Activated CD4-positive, alpha-beta memory T cell treated with anti-CD3 and anti-CD28 coated beads for 36 hours (primary cell): Measurements from ENCODE around the gene PRSS2. TPM values are rescaled to one million over a fixed set of nuclear protein-coding genes. Genes with fewer than 3 reads are reported as not detected.

Source experiments
- CTCF ChIA-PET: fragments of 350-600 bp; sonication (Branson Sonifier 250); formaldehyde crosslinking; loops from one replicate; lab custom pipeline; 2021; ENCODE audit warnings: antibody characterized with exemption, inconsistent platforms; lab: Charles Lee
- POLR2A ChIA-PET: fragments of 350-600 bp; sonication (Branson Sonifier 250); formaldehyde crosslinking; loops from one replicate; lab custom pipeline; 2021; ENCODE audit warnings: antibody characterized with exemption; lab: Charles Lee
- DNase-seq: peaks from one replicate; pipeline ENCODE4 v3.0.0-alpha.2; 2020
- H3K27ac Mint-ChIP-seq: one replicate; pipeline ENCODE4 v1.8.0; 2021; ENCODE audit warnings: mixed read lengths
- H3K27me3 Mint-ChIP-seq: one replicate; pipeline ENCODE4 v1.8.0; 2021; ENCODE audit warnings: mixed read lengths
- H3K36me3 Mint-ChIP-seq: one replicate; pipeline ENCODE4 v1.8.0; 2021; ENCODE audit warnings: mixed read lengths
- H3K4me1 Mint-ChIP-seq: one replicate; pipeline ENCODE4 v1.8.0; 2021; ENCODE audit warnings: low read depth, mixed read lengths
- H3K4me3 Mint-ChIP-seq: one replicate; pipeline ENCODE4 v1.8.0; 2021; ENCODE audit warnings: mild to moderate bottlenecking, mixed read lengths
- H3K9me3 Mint-ChIP-seq: one replicate; pipeline ENCODE4 v1.8.0; 2021; ENCODE audit warnings: mixed read lengths
- intact Hi-C: fragments of 100-400 bp; cut with micrococcal nuclease; formaldehyde crosslinking; loops from one replicate; pipeline ENCODE4 v1.15.1; 2023
- total RNA-seq, 2 experiments: library from RNA; stranded (reverse); gene quantifications; one replicate each; pipeline ENCODE4 v1.2.3, GENCODE V29; 2021

Gene PRSS2
- total RNA-seq, 2 experiments from 2014 or later: not detected

GRCh38 chr7:142790056-142790455, 19.3 kb downstream of the PRSS2 start:
- peaks cover 69% of the 10 kb centered on the region for H3K36me3 Mint-ChIP-seq
- POLR2A ChIA-PET: interaction anchor here (0.7 to 17.9 kb wide), 5 partner anchors 8 to 491 kb away, joined by 3 to 517 read pairs (median 3); no protein-coding TSS in a partner anchor
- peak overlapping the region; percentile 92 for H3K4me3 Mint-ChIP-seq
- H3K27ac Mint-ChIP-seq: peak overlapping the region; percentile 100
- H3K9me3 Mint-ChIP-seq: no peaks in the 10 kb centered on the region
- CTCF ChIA-PET: interaction anchor here (0.7 to 20.0 kb wide), 2 partner anchors 20 to 182 kb away, joined by 3 to 390 read pairs; no protein-coding TSS in a partner anchor
- no peaks in the 10 kb centered on the region for H3K27me3 Mint-ChIP-seq
- DNase-seq: peak; percentile 26
- peaks cover 32% of the 10 kb centered on the region for H3K4me1 Mint-ChIP-seq
- intact Hi-C loops: loop anchor here (1.0 kb wide), 1 partner anchor 8 kb away; no protein-coding TSS in a partner anchor

GRCh38 chr7:142790555-142790954, 19.8 kb downstream of the PRSS2 start:
- Mint-ChIP-seq H3K36me3 (peaks cover 71% of the 10 kb centered on the region), H3K27me3 (no peaks in the 10 kb centered on the region), H3K27ac (peak overlapping the region; percentile 100), H3K4me1 (peaks cover 35% of the 10 kb centered on the region), H3K4me3 (peak overlapping the region; percentile 92), H3K9me3 (no peaks in the 10 kb centered on the region)
- no peak for DNase-seq
- intact Hi-C loops: loop anchor here (1.0 kb wide), 1 partner anchor 8 kb away; no protein-coding TSS in a partner anchor
- POLR2A ChIA-PET: interaction anchor here (1.0 to 17.9 kb wide), 3 partner anchors 7 to 171 kb away, joined by 3 to 517 read pairs (median 195); no protein-coding TSS in a partner anchor
- CTCF ChIA-PET: interaction anchor here (0.7 to 20.0 kb wide), 2 partner anchors 20 to 182 kb away, joined by 3 to 390 read pairs; no protein-coding TSS in a partner anchor

- intact Hi-C loops: no loop called here
- peak overlapping the region; percentile 100 for H3K4me3 Mint-ChIP-seq
- ChIA-PET CTCF (interaction anchor here (20.0 kb wide), 1 partner anchor 19 kb away, joined by 390 read pairs; no protein-coding TSS in a partner anchor), POLR2A (interaction anchor here (17.9 kb wide), 1 partner anchor 17 kb away, joined by 517 read pairs; no protein-coding TSS in a partner anchor)
- peak; percentile 11 for DNase-seq
- peak overlapping the region; percentile 100 for H3K27ac Mint-ChIP-seq
- no peaks in the 10 kb centered on the region for H3K9me3 Mint-ChIP-seq
- H3K27me3 Mint-ChIP-seq: no peaks in the 10 kb centered on the region
- peaks cover 36% of the 10 kb centered on the region for H3K4me1 Mint-ChIP-seq
- peaks cover 78% of the 10 kb centered on the region for H3K36me3 Mint-ChIP-seq
Measured at GRCh38 chr7:142791502-142791901, 20.7 kb downstream of the PRSS2 start.

GRCh38 chr7:142792129-142792528, 21.4 kb downstream of the PRSS2 start:
- Mint-ChIP-seq H3K36me3 (peaks cover 79% of the 10 kb centered on the region), H3K4me1 (peaks cover 36% of the 10 kb centered on the region), H3K27ac (peak overlapping the region; percentile 100), H3K4me3 (peak overlapping the region; percentile 100), H3K9me3 (no peaks in the 10 kb centered on the region), H3K27me3 (no peaks in the 10 kb centered on the region)
- no peak for DNase-seq
- CTCF ChIA-PET: interaction anchor here (20.0 kb wide), 1 partner anchor 18 kb away, joined by 390 read pairs; no protein-coding TSS in a partner anchor
- intact Hi-C loops: no loop called here
- POLR2A ChIA-PET: interaction anchor here (17.9 kb wide), 1 partner anchor 16 kb away, joined by 517 read pairs; no protein-coding TSS in a partner anchor

GRCh38 chr7:142792593-142792992, 21.8 kb downstream of the PRSS2 start:
- Mint-ChIP-seq H3K36me3 (peaks cover 79% of the 10 kb centered on the region), H3K4me1 (peaks cover 36% of the 10 kb centered on the region), H3K4me3 (peak overlapping the region; percentile 100), H3K9me3 (no peaks in the 10 kb centered on the region), H3K27ac (peak overlapping the region; percentile 100), H3K27me3 (no peaks in the 10 kb centered on the region)
- intact Hi-C loops: no loop called here
- DNase-seq: no peak
- ChIA-PET CTCF (interaction anchor here (0.7 to 20.0 kb wide), 2 partner anchors 9 to 18 kb away, joined by 3 to 390 read pairs; no protein-coding TSS in a partner anchor), POLR2A (interaction anchor here (17.9 kb wide), 1 partner anchor 16 kb away, joined by 517 read pairs; no protein-coding TSS in a partner anchor)

- Mint-ChIP-seq H3K4me3 (peak overlapping the region; percentile 100), H3K4me1 (peaks cover 36% of the 10 kb centered on the region), H3K27ac (peak overlapping the region; percentile 100), H3K36me3 (peaks cover 79% of the 10 kb centered on the region), H3K27me3 (no peaks in the 10 kb centered on the region), H3K9me3 (no peaks in the 10 kb centered on the region)
- no peak for DNase-seq
- intact Hi-C loops: no loop called here
- ChIA-PET CTCF (interaction anchor here (0.7 to 20.0 kb wide), 2 partner anchors 10 to 17 kb away, joined by 3 to 390 read pairs; no protein-coding TSS in a partner anchor), POLR2A (interaction anchor here (17.9 kb wide), 1 partner anchor 15 kb away, joined by 517 read pairs; no protein-coding TSS in a partner anchor)
Measured at GRCh38 chr7:142793156-142793555, 22.4 kb downstream of the PRSS2 start.

GRCh38 chr7:142795339-142795863, 24.6 kb downstream of the PRSS2 start:
- ChIA-PET CTCF (interaction anchor here (20.0 kb wide), 1 partner anchor 15 kb away, joined by 390 read pairs; no protein-coding TSS in a partner anchor), POLR2A (interaction anchor here (7.9 to 17.9 kb wide), 2 partner anchors 9 to 13 kb away, joined by 195 to 517 read pairs; no protein-coding TSS in a partner anchor)
- Mint-ChIP-seq H3K27me3 (no peaks in the 10 kb centered on the region), H3K36me3 (peaks cover 79% of the 10 kb centered on the region), H3K9me3 (no peaks in the 10 kb centered on the region), H3K4me3 (peak overlapping the region; percentile 100), H3K27ac (peak overlapping the region; percentile 100), H3K4me1 (peaks cover 52% of the 10 kb centered on the region)
- intact Hi-C loops: loop anchor here (2.0 kb wide), 1 partner anchor 13 kb away; no protein-coding TSS in a partner anchor
- DNase-seq: peak; percentile 78

GRCh38 chr7:142796001-142796500, 25.3 kb downstream of the PRSS2 start:
- CTCF ChIA-PET: interaction anchor here (3.5 to 20.0 kb wide), 3 partner anchors 8 to 14 kb away, joined by 17 to 390 read pairs (median 17); no protein-coding TSS in a partner anchor
- POLR2A ChIA-PET: interaction anchor here (0.6 to 17.9 kb wide), 6 partner anchors 9 to 267 kb away, joined by 3 to 517 read pairs (median 10); no protein-coding TSS in a partner anchor
- peak overlapping the region; percentile 100 for H3K4me3 Mint-ChIP-seq
- intact Hi-C loops: no loop called here
- H3K27me3 Mint-ChIP-seq: no peaks in the 10 kb centered on the region
- H3K27ac Mint-ChIP-seq: peak overlapping the region; percentile 100
- DNase-seq: no peak
- no peaks in the 10 kb centered on the region for H3K9me3 Mint-ChIP-seq
- peaks cover 80% of the 10 kb centered on the region for H3K36me3 Mint-ChIP-seq
- peaks cover 59% of the 10 kb centered on the region for H3K4me1 Mint-ChIP-seq

- ChIA-PET CTCF (interaction anchor here (3.5 to 20.0 kb wide), 3 partner anchors 8 to 14 kb away, joined by 17 to 390 read pairs (median 17); no protein-coding TSS in a partner anchor), POLR2A (interaction anchor here (0.6 to 17.9 kb wide), 12 partner anchors 10 to 496 kb away, joined by 3 to 517 read pairs (median 6); no protein-coding TSS in a partner anchor)
- Mint-ChIP-seq H3K27ac (peak overlapping the region; percentile 100), H3K4me1 (peaks cover 62% of the 10 kb centered on the region), H3K9me3 (no peaks in the 10 kb centered on the region), H3K36me3 (peaks cover 81% of the 10 kb centered on the region), H3K27me3 (no peaks in the 10 kb centered on the region), H3K4me3 (peak overlapping the region; percentile 100)
- no peak for DNase-seq
- intact Hi-C loops: no loop called here
Measured at GRCh38 chr7:142796501-142797390, 26.0 kb downstream of the PRSS2 start.

GRCh38 chr7:142797391-142798377, 26.9 kb downstream of the PRSS2 start:
- H3K27me3 Mint-ChIP-seq: no peaks in the 10 kb centered on the region
- peak overlapping the region; percentile 100 for H3K4me3 Mint-ChIP-seq
- peaks cover 81% of the 10 kb centered on the region for H3K36me3 Mint-ChIP-seq
- peaks cover 65% of the 10 kb centered on the region for H3K4me1 Mint-ChIP-seq
- ChIA-PET POLR2A (interaction anchor here (1.0 to 17.9 kb wide), 14 partner anchors 11 to 497 kb away, joined by 3 to 517 read pairs (median 6); no protein-coding TSS in a partner anchor), CTCF (interaction anchor here (1.1 to 20.0 kb wide), 5 partner anchors 9 to 263 kb away, joined by 3 to 390 read pairs (median 17); no protein-coding TSS in a partner anchor)
- DNase-seq: peak; percentile 53
- intact Hi-C loops: loop anchor here (1.0 kb wide), 2 partner anchors 7 to 12 kb away; no protein-coding TSS in a partner anchor
- H3K9me3 Mint-ChIP-seq: no peaks in the 10 kb centered on the region
- H3K27ac Mint-ChIP-seq: peak overlapping the region; percentile 100
